Testis (tissue), 3 donors: ENCODE data around the gene REV3L. TPM values are rescaled to one million over a fixed set of nuclear protein-coding genes. Genes with fewer than 3 reads are reported as not detected.
"Not testable (repeated sequence)": the region's sequence is repeated elsewhere in the genome, so short reads cannot be mapped to it uniquely, and the experiment has no call there.

Experiments used
- DNase-seq: peaks from one replicate; pipeline ENCODE4 v3.0.0-alpha.2; 2019
- H3K27ac ChIP-seq, 2 donors: fragments of 200-600 bp; sonication (generic); one replicate each; pipeline ENCODE4 v1.5.1; 2019
- H3K27me3 ChIP-seq: fragments of 200-600 bp; sonication (generic); one replicate; pipeline ENCODE4 v1.5.1; 2019
- H3K36me3 ChIP-seq: fragments of 200-600 bp; sonication (generic); one replicate; pipeline ENCODE4 v1.5.1; 2017; ENCODE audit warnings: low read depth; ENCODE audit errors: missing control alignments
- H3K4me1 ChIP-seq: fragments of 200-600 bp; sonication (generic); one replicate; pipeline ENCODE4 v1.5.1; 2019
- H3K4me3 ChIP-seq, 2 donors: fragments of 200-600 bp; sonication (generic); one replicate each; pipeline ENCODE4 v1.5.1; 2017 to 2019
- H3K9me3 ChIP-seq: fragments of 200-600 bp; sonication (generic); one replicate; pipeline ENCODE4 v1.5.1; 2017
- POLR2A ChIP-seq: fragments of 450-650 bp; IDR thresholded peaks from one replicate; pipeline ENCODE4 v1.6.1; 2017; ENCODE audit warnings: antibody characterized with exemption, mild to moderate bottlenecking, moderate library complexity
- WGBS, 2 donors: methylation state at CpG; one replicate each; pipeline ENCODE4 v1.1.5; 2018; 5-methylcytosine and 5-hydroxymethylcytosine counted together
- intact Hi-C: fragments of 100-400 bp; cut with DNase I; formaldehyde crosslinking; loops from one replicate; pipeline ENCODE4 v1.15.1; 2023; ENCODE audit warnings: low total_unique reads
- polyA plus RNA-seq: library from polyadenylated mRNA; stranded (reverse); fragments of 350-450 nt; fragmentation: Illumina TruSeq; extraction: RNeasy Lipid Tissue Mini Kit (QIAGEN cat#74804); gene quantifications from one replicate; pipeline ENCODE4 v1.2.3, GENCODE V29; 2014; ENCODE audit warnings: low read depth, low replicate concordance; ENCODE audit not compliant: insufficient read depth
- total RNA-seq, 2 donors: library from RNA; depleted of rRNA; stranded (reverse); fragments of >200 nt; gene quantifications; one replicate each; pipeline ENCODE4 v1.2.3, GENCODE V29; 2016
- TF ChIP-seq, protein P1 (sequence below), 3 experiments: fragments of 450-650 bp in 2 of 3; fragments of 200-600 bp in 1 of 3; sonication (generic) in 1 of 3; IDR thresholded peaks; one replicate each; pipeline ENCODE4 v1.5.1; 2016 to 2019; ENCODE audit warnings: antibody characterized with exemption in 3 of 3, mild to moderate bottlenecking in 2 of 3, moderate library complexity in 1 of 3

REV3L gene
- total and polyA plus RNA-seq, 3 donors from 2014 or later = 11.1 to 56.8 (median 48.8) TPM

DNA sequence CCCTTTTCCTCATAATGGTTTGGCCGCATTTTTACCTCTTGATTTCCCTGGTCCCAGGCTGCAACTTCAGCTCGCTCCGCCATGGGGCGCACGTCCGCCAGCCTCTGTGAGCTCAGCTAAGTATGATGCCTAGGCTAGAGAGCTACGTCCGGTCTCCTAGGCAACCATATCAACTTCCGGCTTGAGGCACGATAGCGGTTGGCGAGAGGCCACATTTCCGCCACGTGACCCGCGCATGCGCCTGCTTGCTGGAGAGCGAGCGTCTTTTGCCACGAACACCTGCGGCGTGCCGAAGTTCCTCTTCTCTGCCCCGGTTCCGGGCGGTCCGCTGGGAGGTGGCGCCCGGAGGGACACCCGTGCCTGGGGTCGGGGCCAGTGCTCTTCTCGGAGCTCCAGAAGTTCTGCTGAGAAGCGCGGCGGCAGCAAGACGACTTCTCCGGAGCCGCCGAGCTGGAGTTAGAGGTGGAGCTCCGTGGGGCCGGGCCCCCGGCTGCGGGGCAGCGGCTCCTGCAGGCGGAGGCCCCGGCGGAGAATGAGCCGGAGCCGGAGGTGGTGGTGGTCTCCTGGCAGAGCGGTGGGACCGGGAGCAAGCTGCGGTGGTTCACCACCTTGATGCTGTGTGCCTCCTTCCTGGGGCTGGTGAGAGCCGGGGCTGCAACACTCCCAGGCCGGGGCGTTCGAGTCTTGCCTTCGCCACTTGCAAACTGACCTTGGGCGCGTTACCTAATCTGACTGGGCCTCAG, 223.8 kb downstream of the REV3L start:
- DNase-seq = peak; percentile 100
- H3K27me3 ChIP-seq = no peaks in the 10 kb centered on the region
- H3K9me3 ChIP-seq = no peaks in the 10 kb centered on the region
- peak overlapping the region; percentile 45 to 88 for H3K27ac ChIP-seq
- H3K4me3 ChIP-seq = peak overlapping the region; percentile 76 to 88
- intact Hi-C loops = loop anchor here (10.0 kb wide), 1 partner anchor 786 kb away; no protein-coding TSS in a partner anchor
- WGBS, 2 donors = 0 to 3% methylated on average over 21 to 59 of the region's 59 CpGs
- TF ChIP-seq, protein P1, sequence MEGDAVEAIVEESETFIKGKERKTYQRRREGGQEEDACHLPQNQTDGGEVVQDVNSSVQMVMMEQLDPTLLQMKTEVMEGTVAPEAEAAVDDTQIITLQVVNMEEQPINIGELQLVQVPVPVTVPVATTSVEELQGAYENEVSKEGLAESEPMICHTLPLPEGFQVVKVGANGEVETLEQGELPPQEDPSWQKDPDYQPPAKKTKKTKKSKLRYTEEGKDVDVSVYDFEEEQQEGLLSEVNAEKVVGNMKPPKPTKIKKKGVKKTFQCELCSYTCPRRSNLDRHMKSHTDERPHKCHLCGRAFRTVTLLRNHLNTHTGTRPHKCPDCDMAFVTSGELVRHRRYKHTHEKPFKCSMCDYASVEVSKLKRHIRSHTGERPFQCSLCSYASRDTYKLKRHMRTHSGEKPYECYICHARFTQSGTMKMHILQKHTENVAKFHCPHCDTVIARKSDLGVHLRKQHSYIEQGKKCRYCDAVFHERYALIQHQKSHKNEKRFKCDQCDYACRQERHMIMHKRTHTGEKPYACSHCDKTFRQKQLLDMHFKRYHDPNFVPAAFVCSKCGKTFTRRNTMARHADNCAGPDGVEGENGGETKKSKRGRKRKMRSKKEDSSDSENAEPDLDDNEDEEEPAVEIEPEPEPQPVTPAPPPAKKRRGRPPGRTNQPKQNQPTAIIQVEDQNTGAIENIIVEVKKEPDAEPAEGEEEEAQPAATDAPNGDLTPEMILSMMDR (IDR thresholded peaks at IDR 0.05) = peak; percentile 95 to 99 (median 99)
- no peak for TF ChIP-seq POLR2A
- no peaks in the 10 kb centered on the region for H3K36me3 ChIP-seq
- peaks cover 7% of the 10 kb centered on the region for H3K4me1 ChIP-seq

DNA sequence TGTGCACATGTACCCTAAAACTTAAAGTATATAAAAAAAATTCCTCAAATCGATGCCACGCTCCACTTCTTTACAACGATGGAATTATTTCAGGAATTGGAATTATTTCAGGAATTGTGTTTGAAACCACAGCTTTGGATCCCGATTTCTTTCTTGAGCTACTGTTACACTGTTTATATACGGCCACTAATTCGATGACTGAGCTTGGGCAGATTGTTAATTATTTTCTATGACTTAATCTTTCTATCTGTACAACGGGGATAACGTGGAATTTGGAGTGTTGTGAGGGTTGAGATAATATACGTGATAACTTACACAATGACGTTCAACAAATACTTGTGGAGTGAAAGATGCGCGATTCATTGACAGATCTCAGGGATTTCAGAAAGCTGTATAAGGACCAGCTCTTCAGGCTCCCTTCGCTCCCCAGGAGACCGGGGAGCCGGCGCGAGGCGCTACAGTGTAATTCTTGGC, 224.4 kb downstream of the REV3L start:
- Histone ChIP-seq H3K4me3 (peak overlapping the region; percentile 76 to 88), H3K27me3 (no peaks in the 10 kb centered on the region), H3K27ac (peak overlapping the region in 1 of 2 donors; percentile 88), H3K4me1 (peaks cover 7% of the 10 kb centered on the region), H3K36me3 (no peaks in the 10 kb centered on the region), H3K9me3 (no peaks in the 10 kb centered on the region)
- intact Hi-C loops = loop anchor here (10.0 kb wide), 1 partner anchor 786 kb away; no protein-coding TSS in a partner anchor
- 12% methylated on average over 12 to 18 of the region's 18 CpGs for WGBS, 2 donors
- TF ChIP-seq POLR2A = no peak
- TF ChIP-seq, protein P1 (IDR thresholded peaks at IDR 0.05) = no peak
- no peak for DNase-seq

DNA sequence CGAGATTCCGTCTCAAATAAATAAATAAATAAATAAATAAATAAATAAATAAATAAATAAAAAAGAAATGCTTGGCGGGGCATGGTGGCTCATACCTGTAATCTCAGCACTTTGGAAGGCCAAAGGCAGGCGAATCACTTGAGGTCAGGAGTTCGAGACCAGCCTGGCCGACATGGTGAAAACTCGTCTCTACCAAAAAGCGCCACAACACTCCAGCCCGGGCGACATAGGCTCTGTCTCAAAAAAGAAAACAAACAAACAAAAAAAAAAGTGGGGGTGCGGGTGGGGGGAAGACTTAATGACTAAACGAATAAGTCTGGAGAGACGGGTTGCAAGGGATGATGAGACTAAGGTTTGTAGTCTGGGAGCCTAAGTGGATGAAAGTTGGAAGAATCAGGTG, 225.0 kb downstream of the REV3L start:
- H3K9me3 ChIP-seq = no peaks in the 10 kb centered on the region
- TF ChIP-seq, protein P1 (IDR thresholded peaks at IDR 0.05) = no peak
- no peak for TF ChIP-seq POLR2A
- intact Hi-C loops = loop anchor here (10.0 kb wide), 1 partner anchor 787 kb away; no protein-coding TSS in a partner anchor
- H3K27me3 ChIP-seq = no peaks in the 10 kb centered on the region
- H3K27ac ChIP-seq = no peak overlapping the region
- H3K4me3 ChIP-seq = peak overlapping the region in 1 of 2 donors; percentile 88
- no peaks in the 10 kb centered on the region for H3K36me3 ChIP-seq
- peaks cover 7% of the 10 kb centered on the region for H3K4me1 ChIP-seq
- WGBS, 2 donors = 68 to 80% methylated on average over 13 of the region's 13 CpGs
- no peak for DNase-seq

DNA sequence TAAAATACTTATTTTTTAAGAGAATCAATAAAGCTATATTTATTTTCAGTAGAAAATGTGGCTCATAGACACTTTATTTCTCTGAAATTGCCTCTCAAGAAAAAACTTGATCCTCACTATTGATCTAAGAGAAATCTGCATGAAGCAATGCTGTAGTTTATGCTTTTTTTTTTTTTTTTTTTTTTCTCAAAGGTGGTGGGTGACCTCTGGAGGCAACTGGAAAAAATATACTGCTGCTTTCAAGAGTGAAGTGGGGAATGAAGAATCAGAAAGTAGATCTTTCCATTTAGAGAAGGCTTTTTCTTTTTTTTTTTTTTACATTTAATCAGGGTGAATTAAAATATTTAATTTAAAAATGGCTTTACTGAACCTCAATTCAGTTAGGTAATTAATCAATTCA, 226.4 kb downstream of the REV3L start:
- Histone ChIP-seq H3K9me3 (no peaks in the 10 kb centered on the region), H3K27me3 (no peaks in the 10 kb centered on the region), H3K4me1 (peaks cover 7% of the 10 kb centered on the region), H3K36me3 (no peaks in the 10 kb centered on the region), H3K27ac (no peak overlapping the region), H3K4me3 (no peak overlapping the region)
- intact Hi-C loops = loop anchor here (10.0 kb wide), 1 partner anchor 788 kb away; no protein-coding TSS in a partner anchor
- no peak for TF ChIP-seq POLR2A
- TF ChIP-seq, protein P1 (IDR thresholded peaks at IDR 0.05) = no peak
- DNase-seq = no peak

DNA sequence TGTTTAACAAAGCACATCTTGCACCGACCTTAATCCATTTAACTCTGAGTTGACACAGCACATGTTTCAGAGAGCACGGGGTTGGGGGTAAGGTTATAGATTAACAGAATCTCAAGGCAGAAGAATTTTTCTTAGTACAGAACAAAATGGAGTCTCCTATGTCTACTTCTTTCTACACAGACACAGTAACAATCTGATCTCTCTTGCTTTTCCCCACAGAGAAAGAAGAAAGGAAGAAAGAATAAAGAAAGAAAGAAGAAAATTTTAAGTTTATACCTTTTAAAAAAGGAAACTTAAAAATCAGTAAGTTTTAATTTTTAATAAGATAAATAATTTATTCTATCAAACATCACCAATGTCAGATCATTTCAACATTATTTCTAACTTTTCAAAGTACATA, 227.2 kb downstream of the REV3L start:
- not testable (repeated sequence) for H3K4me3 ChIP-seq, DNase-seq, H3K4me1 ChIP-seq, H3K36me3 ChIP-seq, H3K9me3 ChIP-seq, H3K27me3 ChIP-seq, H3K27ac ChIP-seq
- 38 to 50% methylated on average over 2 of the region's 2 CpGs for WGBS, 2 donors
- intact Hi-C loops = loop anchor here (10.0 kb wide), 1 partner anchor 789 kb away; no protein-coding TSS in a partner anchor
